HuH-7.5 (cell line): ENCODE measurements around the gene SCGB3A1.

Experiments used
- DNase-seq: peaks from one replicate; pipeline ENCODE4 v3.0.0; 2011; ENCODE audit warnings: low spot score

SCGB3A1 gene

GRCh38 chr5:180586870-180587269 is 4.4 kb downstream of the SCGB3A1 start:
- DNase-seq: no peak

- DNase-seq: no peak
Observed at GRCh38 chr5:180586204-180586603, 5.1 kb downstream of the SCGB3A1 start.

- no peak for DNase-seq
Observed at GRCh38 chr5:180583738-180584137, 7.6 kb downstream of the SCGB3A1 start.

GRCh38 chr5:180580681-180581080 is 10.6 kb downstream of the SCGB3A1 start:
- no peak for DNase-seq

GRCh38 chr5:180575571-180575970 is 15.7 kb downstream of the SCGB3A1 start:
- DNase-seq: no peak

- no peak for DNase-seq
Observed at GRCh38 chr5:180568914-180569313, 22.4 kb downstream of the SCGB3A1 start.

GRCh38 chr5:180563994-180564393 is 27.3 kb downstream of the SCGB3A1 start:
- no peak for DNase-seq

GRCh38 chr5:180558232-180558631 is 33.1 kb downstream of the SCGB3A1 start:
- DNase-seq: no peak

GRCh38 chr5:180557217-180557809 is 34.0 kb downstream of the SCGB3A1 start:
- DNase-seq: no peak

- DNase-seq: no peak
Observed at GRCh38 chr5:180555168-180555921, 36.0 kb downstream of the SCGB3A1 start.

GRCh38 chr5:180553530-180553929 is 37.8 kb downstream of the SCGB3A1 start:
- no peak for DNase-seq

DNA sequence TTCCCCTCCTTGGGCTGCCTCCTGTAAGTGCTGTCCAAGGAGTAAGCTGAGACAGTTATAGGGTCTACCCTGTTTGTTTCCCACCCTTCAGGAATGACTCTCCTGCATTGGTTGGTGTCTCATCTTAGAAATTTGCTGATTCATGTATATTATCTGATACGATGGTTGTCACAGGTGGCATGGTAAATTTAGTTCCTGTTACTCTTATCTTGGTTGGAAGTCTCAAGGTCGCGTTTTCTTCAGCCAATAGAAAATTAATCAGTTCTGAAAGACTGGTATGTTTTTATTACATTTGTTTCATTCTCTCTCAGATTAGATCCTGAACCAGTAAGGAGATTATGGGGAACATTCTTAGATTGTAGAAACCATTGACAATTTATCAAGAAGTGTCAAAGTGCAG is 42.7 kb downstream of the SCGB3A1 start:
- DNase-seq: no peak

GRCh38 chr5:180545248-180545647 is 46.1 kb downstream of the SCGB3A1 start:
- no peak for DNase-seq

DNA sequence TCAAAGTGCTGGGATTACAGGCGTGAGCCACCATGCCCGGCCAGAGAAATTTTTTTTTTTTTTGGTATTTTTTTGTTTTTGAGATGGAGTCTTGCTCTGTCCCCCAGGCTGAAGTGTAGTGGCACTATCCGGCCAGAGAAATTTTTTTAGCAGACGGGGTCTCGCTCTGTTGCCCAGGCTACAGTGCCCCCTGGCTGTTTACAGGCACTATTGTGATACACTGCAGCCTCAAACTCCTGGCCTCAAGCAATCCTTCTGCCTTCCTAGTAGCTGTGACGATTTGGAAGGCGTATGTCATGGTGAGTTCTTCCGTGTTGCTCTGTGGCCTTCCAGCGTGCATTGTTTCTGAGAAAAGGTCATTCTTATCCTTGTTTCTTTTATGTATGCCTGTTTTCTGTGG is 49.6 kb downstream of the SCGB3A1 start:
- DNase-seq: no peak
